Fibroblast of the aortic adventitia (primary cell): ENCODE measurements around the gene MEIOSIN. TPM values are rescaled to one million over a fixed set of nuclear protein-coding genes. Genes with fewer than 3 reads are reported as not detected.
"Not testable (repeated sequence)": the region's sequence is repeated elsewhere in the genome, so short reads cannot be mapped to it uniquely, and the experiment has no call there.

Source experiments
- DNase-seq: peaks from one replicate; pipeline ENCODE4 v3.0.0-alpha.2; 2010; ENCODE audit warnings: low read depth
- H3K4me3 ChIP-seq: 2 replicates; pipeline ENCODE4 v1.5.1; 2011; ENCODE audit warnings: low read depth, mild to moderate bottlenecking, control low read depth, low read length, moderate library complexity
- CTCF ChIP-seq: IDR thresholded peaks from 2 replicates; pipeline ENCODE4 v1.5.1; 2011; ENCODE audit warnings: mild to moderate bottlenecking, low read length, control low read depth, inconsistent platforms; ENCODE audit not compliant: insufficient read depth
- total RNA-seq: library from RNA; depleted of rRNA; stranded (reverse); fragments of >200 nt; gene quantifications from 2 replicates; pipeline ENCODE4 v1.2.3, GENCODE V29; 2012; ENCODE audit warnings: low replicate concordance

MEIOSIN gene
- total RNA-seq, 1 donor = not detected

GRCh38 chr19:45747513-45747912 lies 14.3 kb downstream of the MEIOSIN start:
- no peak for DNase-seq
- no peak overlapping the region for H3K4me3 ChIP-seq
- no peak for TF ChIP-seq CTCF

GRCh38 chr19:45751483-45751882 lies 18.2 kb downstream of the MEIOSIN start:
- not testable (repeated sequence) for H3K4me3 ChIP-seq, DNase-seq

- no peak for DNase-seq
- no peak overlapping the region for H3K4me3 ChIP-seq
- TF ChIP-seq CTCF = no peak
Measured at GRCh38 chr19:45752639-45753038, 19.4 kb downstream of the MEIOSIN start.

- DNase-seq = no peak
- peak; percentile 3 for TF ChIP-seq CTCF
- no peak overlapping the region for H3K4me3 ChIP-seq
Measured at GRCh38 chr19:45753548-45753947, 20.3 kb downstream of the MEIOSIN start.

GRCh38 chr19:45754323-45754722 lies 21.1 kb downstream of the MEIOSIN start:
- DNase-seq = no peak
- TF ChIP-seq CTCF = no peak
- no peak overlapping the region for H3K4me3 ChIP-seq

GRCh38 chr19:45757695-45758094 lies 24.5 kb downstream of the MEIOSIN start:
- DNase-seq = no peak
- no peak overlapping the region for H3K4me3 ChIP-seq
- no peak for TF ChIP-seq CTCF

GRCh38 chr19:45758921-45759320 lies 25.7 kb downstream of the MEIOSIN start:
- TF ChIP-seq CTCF = no peak
- no peak for DNase-seq

More at GRCh38 chr19:45758921-45759320, 25.7 kb downstream of the MEIOSIN start:
- H3K4me3 ChIP-seq = no peak overlapping the region
